Measurements from ENCODE around the gene FBLN2.

The FBLN2 gene

GRCh38 chr3:13686367-13687160 lies 137.6 kb downstream of the FBLN2 start:
- Histone ChIP-seq H3K27ac (no peak overlapping the region), H3K4me1 (no peaks in the 10 kb centered on the region), H3K27me3 (peaks cover 0 to 37% of the 10 kb centered on the region in 2 donors), H3K9me3 (no peaks in the 10 kb centered on the region), H3K36me3 (no peaks in the 10 kb centered on the region), H3K4me3 (no peak overlapping the region)
- TF ChIP-seq, protein P1, sequence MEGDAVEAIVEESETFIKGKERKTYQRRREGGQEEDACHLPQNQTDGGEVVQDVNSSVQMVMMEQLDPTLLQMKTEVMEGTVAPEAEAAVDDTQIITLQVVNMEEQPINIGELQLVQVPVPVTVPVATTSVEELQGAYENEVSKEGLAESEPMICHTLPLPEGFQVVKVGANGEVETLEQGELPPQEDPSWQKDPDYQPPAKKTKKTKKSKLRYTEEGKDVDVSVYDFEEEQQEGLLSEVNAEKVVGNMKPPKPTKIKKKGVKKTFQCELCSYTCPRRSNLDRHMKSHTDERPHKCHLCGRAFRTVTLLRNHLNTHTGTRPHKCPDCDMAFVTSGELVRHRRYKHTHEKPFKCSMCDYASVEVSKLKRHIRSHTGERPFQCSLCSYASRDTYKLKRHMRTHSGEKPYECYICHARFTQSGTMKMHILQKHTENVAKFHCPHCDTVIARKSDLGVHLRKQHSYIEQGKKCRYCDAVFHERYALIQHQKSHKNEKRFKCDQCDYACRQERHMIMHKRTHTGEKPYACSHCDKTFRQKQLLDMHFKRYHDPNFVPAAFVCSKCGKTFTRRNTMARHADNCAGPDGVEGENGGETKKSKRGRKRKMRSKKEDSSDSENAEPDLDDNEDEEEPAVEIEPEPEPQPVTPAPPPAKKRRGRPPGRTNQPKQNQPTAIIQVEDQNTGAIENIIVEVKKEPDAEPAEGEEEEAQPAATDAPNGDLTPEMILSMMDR (IDR thresholded peaks at IDR 0.05), result no peak
- no peak for DNase-seq
- intact Hi-C loops (cut with DNase I; ENCODE audit: low total_unique reads), result no loop called here

- intact Hi-C loops (cut with DNase I; ENCODE audit: low total_unique reads), result no loop called here
- Histone ChIP-seq H3K4me1 (no peaks in the 10 kb centered on the region), H3K27ac (no peak overlapping the region), H3K36me3 (no peaks in the 10 kb centered on the region), H3K27me3 (peaks cover 0 to 33% of the 10 kb centered on the region in 2 donors), H3K9me3 (peaks cover 0 to 3% (median 0%) of the 10 kb centered on the region in 3 donors), H3K4me3 (no peak overlapping the region)
- TF ChIP-seq, protein P1 (IDR thresholded peaks at IDR 0.05), result no peak
- DNase-seq, result no peak
Measured at GRCh38 chr3:13687517-13687943, 138.6 kb downstream of the FBLN2 start.

Measured in tibial artery (tissue), 4 donors.